ENCODE results near the gene RYR1.
"Not testable (repeated sequence)": the region's sequence is repeated elsewhere in the genome, so short reads cannot be mapped to it uniquely, and the experiment has no call there.

The RYR1 gene

DNA sequence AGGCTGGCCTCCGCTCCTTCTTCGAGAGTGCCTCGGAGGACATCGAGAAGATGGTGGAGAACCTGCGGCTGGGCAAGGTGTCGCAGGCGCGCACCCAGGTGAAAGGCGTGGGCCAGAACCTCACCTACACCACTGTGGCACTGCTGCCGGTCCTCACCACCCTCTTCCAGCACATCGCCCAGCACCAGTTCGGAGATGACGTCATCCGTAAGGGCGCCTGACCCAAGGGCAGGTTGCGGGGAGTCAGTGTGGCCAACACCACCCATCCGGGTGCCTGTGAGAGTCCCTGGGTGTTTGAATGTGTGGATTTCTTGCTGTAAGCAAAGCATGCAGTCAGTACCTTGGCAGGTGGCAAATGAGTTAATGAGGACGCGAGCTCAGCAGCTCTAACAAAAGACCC, 78.8 kb downstream of the RYR1 start:
- no peak for FAIRE-seq
- DNase-seq (ENCODE audit: low spot score): no peak

DNA sequence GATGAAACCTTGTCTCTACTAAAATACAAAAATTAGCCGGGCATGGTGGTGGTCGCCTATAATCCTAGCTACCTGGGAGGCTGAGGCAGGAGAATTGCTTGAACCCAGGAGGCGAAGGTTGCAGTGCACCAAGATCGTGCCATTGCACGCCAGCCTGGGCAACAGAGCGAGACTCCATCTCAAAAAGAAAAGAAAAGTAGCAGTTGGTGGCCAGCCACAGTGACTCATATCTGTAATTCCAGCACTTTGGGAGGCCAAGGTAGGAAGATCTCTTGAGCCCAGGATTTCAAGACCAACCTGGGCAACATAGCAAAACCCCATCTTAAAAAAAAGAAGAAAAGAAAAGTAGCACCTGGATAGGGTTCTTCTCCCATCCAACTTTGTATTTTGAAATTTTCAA, 79.7 kb downstream of the RYR1 start:
- not testable (repeated sequence) for FAIRE-seq; DNase-seq (ENCODE audit: low spot score)

DNA sequence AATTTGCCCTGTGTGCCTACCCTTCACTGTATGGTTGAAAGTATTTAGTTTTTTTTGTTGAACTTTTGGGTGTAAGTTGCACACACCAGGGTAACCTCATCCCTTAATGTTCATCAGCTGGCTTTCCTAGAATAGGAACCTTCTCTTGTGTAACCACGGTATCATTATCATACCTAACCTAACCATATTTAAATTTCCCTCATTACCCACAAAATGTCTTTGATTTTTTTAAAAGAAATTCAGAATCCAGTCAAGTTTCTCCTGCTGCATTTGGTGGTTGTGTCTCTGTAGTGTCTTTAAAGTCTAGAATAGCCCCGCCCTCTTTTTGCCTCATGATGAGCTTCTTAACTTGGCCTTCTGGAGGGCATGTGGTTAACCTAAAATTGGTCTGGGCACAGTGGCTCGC, 80.3 kb downstream of the RYR1 start:
- no peak for DNase-seq (ENCODE audit: low spot score)
- FAIRE-seq: no peak

GRCh38 chr19:38514812-38515633, 81.5 kb downstream of the RYR1 start:
- peak; percentile 33 for DNase-seq (ENCODE audit: low spot score)
- no peak for FAIRE-seq

DNA sequence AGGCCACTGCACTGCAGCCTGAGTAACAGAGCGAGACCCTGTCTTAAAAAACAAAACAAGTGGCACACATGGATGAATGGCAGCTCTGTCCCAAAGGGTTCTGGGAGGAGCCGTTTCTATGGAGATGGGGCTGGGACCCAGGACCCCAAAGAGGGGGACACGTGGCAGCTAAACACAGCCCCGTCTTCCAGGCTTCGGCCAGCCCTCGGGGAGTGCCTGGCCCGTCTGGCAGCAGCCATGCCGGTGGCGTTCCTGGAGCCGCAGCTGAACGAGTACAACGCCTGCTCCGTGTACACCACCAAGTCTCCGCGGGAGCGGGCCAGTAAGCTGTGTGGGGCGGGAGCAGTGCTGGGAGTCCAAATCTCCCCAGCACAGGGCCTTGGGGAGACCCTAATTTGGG, 82.4 kb downstream of the RYR1 start:
- FAIRE-seq (no peak), DNase-seq (ENCODE audit: low spot score) (no peak)

DNA sequence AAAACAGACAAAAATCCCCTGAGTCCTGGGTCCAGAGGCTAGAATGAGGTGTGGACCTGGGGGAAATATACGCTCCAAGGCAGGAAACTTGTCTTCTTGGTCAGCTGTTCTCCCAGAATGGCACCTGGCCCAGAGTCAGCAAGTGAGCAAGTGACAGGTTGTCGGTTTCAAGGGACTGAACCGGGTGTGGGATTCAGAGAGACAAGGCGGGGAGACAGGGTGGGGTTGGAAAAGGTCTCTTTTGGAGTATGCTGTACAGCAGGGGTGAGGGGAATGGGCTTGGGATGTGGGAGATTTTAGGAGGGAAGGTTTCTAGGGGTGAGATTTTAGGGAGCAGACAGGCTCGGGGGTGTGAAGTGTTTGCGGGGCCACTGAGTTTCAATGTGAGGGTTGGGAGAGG, 83.3 kb downstream of the RYR1 start:
- no peak for FAIRE-seq

DNA sequence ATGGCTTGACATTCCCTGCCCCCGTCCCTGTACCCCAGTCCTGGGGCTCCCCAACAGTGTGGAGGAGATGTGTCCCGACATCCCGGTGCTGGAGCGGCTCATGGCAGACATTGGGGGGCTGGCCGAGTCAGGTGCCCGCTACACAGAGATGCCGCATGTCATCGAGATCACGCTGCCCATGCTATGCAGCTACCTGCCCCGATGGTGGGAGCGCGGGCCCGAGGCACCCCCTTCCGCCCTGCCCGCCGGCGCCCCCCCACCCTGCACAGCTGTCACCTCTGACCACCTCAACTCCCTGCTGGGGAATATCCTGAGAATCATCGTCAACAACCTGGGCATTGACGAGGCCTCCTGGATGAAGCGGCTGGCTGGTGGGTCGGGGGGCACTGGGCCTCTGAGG, 83.8 kb downstream of the RYR1 start:
- FAIRE-seq (no peak), DNase-seq (ENCODE audit: low spot score) (no peak)

More for the DNA sequence above, 83.3 kb downstream of the RYR1 start:
- no peak for DNase-seq (ENCODE audit: low spot score)

DNA sequence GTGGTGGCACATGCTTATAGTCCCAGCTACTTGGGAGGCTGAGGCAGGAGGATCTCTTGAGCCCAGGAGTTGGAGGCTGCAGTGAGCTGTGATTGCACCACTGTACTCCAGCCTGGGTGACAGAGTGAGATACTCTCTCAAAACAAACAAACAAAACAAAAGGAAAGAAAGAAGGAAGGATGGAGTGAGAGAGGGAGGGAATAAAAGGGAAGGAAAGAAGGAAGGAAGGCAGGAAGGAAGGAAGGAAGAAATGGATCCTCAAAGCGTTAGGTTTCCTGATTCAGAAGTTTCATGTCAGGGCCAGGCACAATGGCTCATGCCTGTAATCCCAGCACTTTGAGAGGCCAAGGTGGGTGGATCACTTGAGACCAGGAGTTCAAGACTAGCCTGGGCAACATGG, 84.5 kb downstream of the RYR1 start:
- not testable (repeated sequence) for FAIRE-seq; DNase-seq (ENCODE audit: low spot score)

GRCh38 chr19:38519168-38519567, 85.7 kb downstream of the RYR1 start:
- FAIRE-seq: no peak

DNA sequence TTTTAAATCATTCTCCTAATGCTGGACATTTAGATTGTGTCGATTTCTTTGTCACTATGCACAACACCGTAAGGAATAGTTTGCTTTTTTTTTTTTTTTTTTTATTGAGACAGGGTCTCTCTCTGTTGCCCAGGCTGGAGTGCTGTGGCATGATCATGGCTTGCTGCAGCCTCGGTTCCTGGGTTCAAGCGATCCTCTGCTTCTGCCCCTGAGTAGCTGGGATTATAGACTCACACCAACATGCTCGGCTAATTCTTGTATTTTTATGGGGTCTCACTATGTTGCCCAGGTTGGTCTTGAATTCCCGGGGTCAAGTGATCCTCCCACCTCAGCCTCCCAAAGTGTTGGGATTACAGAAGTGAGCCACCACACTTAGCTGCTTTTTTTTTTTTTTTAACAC, 86.5 kb downstream of the RYR1 start:
- FAIRE-seq (no peak), DNase-seq (ENCODE audit: low spot score) (no peak)

More at GRCh38 chr19:38519168-38519567, 85.7 kb downstream of the RYR1 start:
- no peak for DNase-seq (ENCODE audit: low spot score)

- no peak for FAIRE-seq
- DNase-seq (ENCODE audit: low spot score): no peak
These were observed 89.4 kb downstream of the RYR1 start for GRCh38 chr19:38522915-38523314.

GRCh38 chr19:38523319-38523718, 89.8 kb downstream of the RYR1 start:
- FAIRE-seq (no peak), DNase-seq (ENCODE audit: low spot score) (no peak)

GRCh38 chr19:38524369-38524768, 90.9 kb downstream of the RYR1 start:
- FAIRE-seq: no peak
- DNase-seq (ENCODE audit: low spot score): no peak

DNA sequence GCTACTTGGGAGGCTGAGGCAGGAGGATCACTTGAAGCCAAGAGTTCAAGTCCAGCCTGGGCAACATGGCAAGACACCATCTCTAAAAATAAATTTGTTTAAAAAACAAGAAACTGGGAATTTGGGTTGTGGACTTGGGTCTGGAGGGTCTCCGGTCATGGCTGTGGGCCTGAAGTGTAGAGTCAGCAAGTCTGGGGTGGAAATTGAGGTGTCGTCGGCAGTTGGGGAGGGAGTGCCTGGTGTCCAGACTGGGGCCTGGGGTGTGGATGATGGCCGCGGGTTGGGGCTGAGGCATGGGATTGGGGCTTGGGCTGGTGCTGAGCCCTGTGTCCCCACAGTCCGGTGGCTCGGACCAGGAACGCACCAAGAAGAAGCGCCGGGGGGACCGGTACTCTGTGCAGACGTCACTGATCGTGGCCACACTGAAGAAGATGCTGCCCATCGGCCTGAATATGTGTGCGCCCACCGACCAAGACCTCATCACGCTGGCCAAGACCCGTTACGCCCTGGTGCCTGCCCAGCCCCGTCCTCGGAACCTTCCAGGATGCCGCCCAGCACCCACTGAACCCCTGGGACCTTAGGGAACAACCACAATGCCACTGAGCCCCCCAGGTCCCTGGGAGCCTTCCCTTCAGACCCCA, 91.6 kb downstream of the RYR1 start:
- no peak for DNase-seq (ENCODE audit: low spot score)
- no peak for FAIRE-seq

DNA sequence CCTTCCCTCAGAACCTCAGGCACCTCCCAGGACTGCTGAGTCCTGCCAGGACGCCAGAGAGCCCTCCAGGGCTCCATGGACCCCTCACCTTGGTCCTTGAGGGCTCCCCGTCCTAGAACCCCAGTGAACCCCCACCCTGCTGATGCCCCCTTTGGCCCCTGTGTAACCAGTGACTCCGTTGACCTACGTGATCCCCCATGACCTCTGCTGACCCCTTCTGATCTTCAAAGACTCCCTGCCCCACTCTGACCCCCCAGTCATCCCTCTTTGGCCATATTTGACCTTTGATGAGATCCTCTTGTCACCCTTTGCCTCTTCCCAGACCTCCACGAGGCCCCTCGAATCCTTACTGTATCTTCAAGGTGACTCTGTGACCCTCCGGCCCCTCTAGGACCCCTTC, 92.9 kb downstream of the RYR1 start:
- FAIRE-seq: no peak
- DNase-seq (ENCODE audit: low spot score): no peak

DNA sequence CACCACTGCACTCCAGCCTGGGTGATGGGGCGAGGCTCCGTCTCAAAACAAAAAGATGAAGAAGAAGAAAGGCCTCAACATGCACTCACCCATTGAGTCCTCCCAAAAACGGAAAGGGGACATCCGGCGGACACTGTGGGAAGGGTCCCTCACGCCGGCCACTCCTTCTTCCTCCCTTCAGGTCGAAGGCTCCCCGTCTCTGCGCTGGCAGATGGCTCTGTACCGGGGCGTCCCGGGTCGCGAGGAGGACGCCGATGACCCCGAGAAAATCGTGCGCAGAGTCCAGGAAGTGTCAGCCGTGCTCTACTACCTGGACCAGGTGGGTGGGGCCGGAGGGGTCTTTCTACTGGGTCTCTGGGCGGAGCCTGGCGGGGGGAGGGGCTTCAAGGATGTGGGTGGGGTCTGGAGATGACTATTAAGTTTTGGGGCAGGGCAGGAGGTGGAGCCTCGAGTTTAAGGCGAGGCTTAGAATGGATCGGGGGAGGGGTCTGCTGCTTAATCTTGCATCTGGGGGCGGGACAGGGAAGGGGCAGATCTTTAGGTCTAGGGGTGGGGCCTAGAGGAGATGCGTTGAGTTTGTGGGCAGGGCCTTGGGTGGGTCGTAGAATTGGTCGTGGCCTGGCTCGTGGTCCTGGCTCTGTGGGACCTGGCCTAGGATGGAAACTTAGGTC, 94.1 kb downstream of the RYR1 start:
- DNase-seq (ENCODE audit: low spot score) (no peak), FAIRE-seq (no peak)

DNA sequence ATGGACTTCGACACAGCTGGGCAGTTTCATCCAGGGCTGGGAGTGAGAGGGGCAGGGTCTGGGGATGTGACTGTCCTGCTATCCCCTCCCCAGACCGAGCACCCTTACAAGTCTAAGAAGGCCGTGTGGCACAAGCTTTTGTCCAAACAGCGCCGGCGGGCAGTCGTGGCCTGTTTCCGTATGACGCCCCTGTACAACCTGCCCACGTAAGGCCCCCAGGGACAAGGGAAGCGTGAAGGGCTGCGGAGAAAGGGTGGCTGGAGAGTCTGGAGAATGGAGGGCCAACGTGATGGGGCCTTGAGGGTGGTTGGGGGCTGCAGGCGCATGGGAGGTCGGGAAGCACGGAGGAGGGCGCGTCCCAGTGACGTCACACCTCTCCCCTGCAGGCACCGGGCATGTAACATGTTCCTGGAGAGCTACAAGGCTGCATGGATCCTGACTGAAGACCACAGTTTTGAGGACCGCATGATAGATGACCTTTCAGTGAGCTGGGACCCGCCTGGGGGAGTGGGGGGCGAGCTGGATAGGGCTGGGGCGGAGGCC, 94.8 kb downstream of the RYR1 start:
- DNase-seq (ENCODE audit: low spot score) (no peak), FAIRE-seq (no peak)

DNA sequence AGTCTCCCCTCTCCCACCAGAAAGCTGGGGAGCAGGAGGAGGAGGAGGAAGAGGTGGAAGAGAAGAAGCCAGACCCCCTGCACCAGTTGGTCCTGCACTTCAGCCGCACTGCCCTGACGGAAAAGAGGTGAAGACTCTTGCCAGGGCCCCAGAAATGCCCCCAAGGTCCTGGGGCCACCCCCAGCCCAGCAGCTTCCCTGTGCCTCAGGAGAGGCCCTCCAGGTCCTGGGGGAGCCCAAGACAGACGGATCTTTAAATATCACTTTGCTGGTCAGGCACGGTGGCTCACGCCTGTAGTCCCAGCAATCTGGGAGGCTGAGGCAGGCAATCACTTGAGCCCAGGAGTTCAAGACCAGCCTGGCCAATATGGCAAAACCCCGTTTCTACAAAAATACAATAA, 95.4 kb downstream of the RYR1 start:
- FAIRE-seq (no peak), DNase-seq (ENCODE audit: low spot score) (no peak)

DNA sequence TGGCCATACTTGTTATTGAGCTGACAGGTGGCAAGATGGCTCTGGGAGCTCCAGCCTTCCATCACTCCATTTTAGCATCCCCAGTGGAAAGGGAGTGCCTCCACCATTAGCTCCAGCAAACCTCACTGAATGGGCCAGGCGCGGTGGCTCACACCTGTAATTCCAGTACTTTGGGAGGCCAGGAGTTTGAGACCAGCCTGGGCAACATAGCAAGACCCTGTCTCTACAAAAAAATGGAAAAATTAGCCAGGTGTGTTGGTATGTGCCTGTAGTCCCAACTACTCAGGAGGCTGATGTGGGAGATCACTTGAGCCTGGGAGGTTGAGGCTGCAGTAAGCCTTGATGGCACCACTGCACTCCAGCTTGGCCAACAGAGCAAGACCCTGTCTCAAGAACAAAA, 98.0 kb downstream of the RYR1 start:
- no peak for FAIRE-seq
- no peak for DNase-seq (ENCODE audit: low spot score)

DNA sequence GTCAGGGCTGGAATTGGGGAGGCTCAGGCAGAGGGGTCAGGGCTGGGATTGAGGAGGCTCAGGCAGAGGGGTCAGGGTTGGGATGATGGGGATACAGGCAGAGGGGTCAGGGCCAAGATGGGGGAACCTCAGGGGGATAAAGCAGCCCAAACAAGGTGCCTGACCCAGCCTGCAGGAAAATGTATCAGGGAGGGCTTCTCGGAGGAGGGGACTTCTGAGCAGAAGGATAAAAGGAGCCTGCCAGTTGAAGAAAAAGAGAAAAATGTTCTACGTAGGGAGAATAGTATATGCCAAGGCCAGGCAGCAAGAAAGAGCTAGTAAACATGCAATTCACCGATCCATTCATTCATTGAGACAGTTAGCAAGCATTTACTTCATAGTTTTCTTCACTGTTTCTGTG, 99.4 kb downstream of the RYR1 start:
- FAIRE-seq: no peak

GRCh38 chr19:38534574-38534973, 101.1 kb downstream of the RYR1 start:
- no peak for DNase-seq (ENCODE audit: low spot score)
- FAIRE-seq: no peak

More for the DNA sequence above, 99.4 kb downstream of the RYR1 start:
- no peak for DNase-seq (ENCODE audit: low spot score)

DNA sequence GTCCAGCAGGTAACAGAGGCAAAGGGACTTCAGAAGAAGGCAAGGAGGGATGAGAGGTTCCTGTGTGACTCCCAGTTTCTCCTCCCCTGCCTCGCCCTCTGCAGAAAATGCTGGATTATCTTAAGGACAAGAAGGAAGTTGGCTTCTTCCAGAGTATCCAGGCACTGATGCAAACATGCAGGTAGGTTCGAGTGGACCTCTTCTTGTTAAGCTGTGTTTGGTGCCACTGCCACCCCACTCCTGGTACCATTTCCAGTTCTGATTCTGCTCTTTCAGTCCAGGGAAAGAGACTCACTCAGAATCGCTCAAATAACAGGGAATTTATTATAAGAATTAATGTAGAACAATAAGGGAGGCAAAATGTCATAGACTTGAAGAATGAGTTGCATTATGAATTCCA, 101.7 kb downstream of the RYR1 start:
- DNase-seq (ENCODE audit: low spot score) (no peak), FAIRE-seq (no peak)

All from RCC 7860 (cell line).